ENCODE data around the gene COL6A3.
"Not testable (repeated sequence)": the region's sequence is repeated elsewhere in the genome, so short reads cannot be mapped to it uniquely, and the experiment has no call there.

The COL6A3 gene

DNA sequence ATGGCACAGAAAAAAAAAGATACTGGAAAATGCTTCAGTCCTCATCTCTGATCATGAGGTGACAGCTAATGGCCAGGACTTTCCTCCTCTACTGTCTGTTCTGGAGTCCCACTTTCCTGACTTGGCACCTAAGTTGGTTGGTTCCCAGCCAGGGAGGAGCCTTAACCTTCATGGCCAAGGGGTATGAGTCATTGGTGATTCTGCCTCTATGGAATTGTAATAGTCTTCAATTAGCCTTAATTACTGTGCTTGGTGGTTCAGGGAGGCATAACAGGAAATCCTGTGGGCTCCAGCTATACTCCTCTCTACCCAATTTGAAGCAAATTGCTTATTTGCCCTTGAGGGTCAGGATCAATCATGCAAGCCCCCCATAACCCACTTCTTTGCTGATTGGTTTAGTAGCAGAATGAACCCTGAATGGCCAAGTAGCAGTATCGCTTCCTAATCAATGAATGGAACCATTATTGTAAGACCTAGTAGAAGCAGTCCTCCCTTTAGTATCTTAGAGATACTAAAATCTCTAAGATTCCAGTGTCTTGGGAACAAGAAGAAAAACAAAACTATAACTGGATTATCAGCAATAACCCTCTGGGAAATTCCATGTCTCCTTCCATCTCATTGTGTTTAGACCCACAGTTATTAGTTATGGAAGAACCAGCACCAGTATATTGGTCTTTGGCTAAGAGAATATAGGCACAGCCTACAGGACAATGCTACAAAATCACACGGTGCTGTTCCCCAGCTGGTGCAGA, 109.0 kb downstream of the COL6A3 start:
- Histone ChIP-seq H3K36me3 (no peaks in the 10 kb centered on the region), H3K27me3 (peaks cover under 1% of the 10 kb centered on the region), H3K27ac (no peak overlapping the region), H3K4me3 (ENCODE audit: low read depth in 1 of 2, low read length in 1 of 2) (no peak overlapping the region), H3K4me1 (ENCODE audit: control insufficient read depth in 1 of 2, insufficient read depth in 1 of 2, low read depth in 1 of 2, low read length in 1 of 2) (no peaks in the 10 kb centered on the region), H3K9me3 (no peaks in the 10 kb centered on the region)
- TF ChIP-seq, protein P1, sequence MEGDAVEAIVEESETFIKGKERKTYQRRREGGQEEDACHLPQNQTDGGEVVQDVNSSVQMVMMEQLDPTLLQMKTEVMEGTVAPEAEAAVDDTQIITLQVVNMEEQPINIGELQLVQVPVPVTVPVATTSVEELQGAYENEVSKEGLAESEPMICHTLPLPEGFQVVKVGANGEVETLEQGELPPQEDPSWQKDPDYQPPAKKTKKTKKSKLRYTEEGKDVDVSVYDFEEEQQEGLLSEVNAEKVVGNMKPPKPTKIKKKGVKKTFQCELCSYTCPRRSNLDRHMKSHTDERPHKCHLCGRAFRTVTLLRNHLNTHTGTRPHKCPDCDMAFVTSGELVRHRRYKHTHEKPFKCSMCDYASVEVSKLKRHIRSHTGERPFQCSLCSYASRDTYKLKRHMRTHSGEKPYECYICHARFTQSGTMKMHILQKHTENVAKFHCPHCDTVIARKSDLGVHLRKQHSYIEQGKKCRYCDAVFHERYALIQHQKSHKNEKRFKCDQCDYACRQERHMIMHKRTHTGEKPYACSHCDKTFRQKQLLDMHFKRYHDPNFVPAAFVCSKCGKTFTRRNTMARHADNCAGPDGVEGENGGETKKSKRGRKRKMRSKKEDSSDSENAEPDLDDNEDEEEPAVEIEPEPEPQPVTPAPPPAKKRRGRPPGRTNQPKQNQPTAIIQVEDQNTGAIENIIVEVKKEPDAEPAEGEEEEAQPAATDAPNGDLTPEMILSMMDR (IDR thresholded peaks at IDR 0.05) = no peak

GRCh38 chr2:237303244-237303643, 110.7 kb downstream of the COL6A3 start:
- not testable (repeated sequence) for H3K4me3 ChIP-seq (ENCODE audit: low read depth in 1 of 2, low read length in 1 of 2); H3K4me1 ChIP-seq (ENCODE audit: control insufficient read depth in 1 of 2, insufficient read depth in 1 of 2, low read depth in 1 of 2, low read length in 1 of 2); H3K9me3 ChIP-seq; H3K36me3 ChIP-seq; H3K27me3 ChIP-seq; H3K27ac ChIP-seq

GRCh38 chr2:237301595-237301994, 112.4 kb downstream of the COL6A3 start:
- no peaks in the 10 kb centered on the region for H3K4me1 ChIP-seq (ENCODE audit: control insufficient read depth in 1 of 2, insufficient read depth in 1 of 2, low read depth in 1 of 2, low read length in 1 of 2)
- H3K9me3 ChIP-seq = no peaks in the 10 kb centered on the region
- no peak overlapping the region for H3K27ac ChIP-seq
- no peaks in the 10 kb centered on the region for H3K36me3 ChIP-seq
- no peak overlapping the region for H3K4me3 ChIP-seq (ENCODE audit: low read depth in 1 of 2, low read length in 1 of 2)
- TF ChIP-seq, protein P1 (IDR thresholded peaks at IDR 0.05) = no peak
- peaks cover 5% of the 10 kb centered on the region for H3K27me3 ChIP-seq

DNA sequence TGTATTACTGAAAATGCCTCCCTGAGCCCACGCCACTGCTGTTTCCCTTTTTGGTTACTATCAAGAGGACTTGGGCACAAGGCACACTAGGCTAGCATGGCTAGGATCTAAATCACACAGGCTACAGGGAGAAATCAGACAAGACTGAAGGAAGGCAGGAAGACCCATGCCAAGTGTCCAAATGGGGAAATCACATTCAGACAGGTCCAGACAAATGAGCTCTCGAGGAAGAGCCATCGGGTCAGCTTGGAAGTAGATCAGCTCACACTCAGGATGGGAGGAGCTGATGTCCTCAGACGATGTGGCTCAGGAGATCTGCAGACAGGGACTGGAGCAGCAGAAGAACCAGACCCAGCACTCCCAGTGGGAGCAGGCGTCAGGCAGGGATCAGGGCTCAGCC, 113.2 kb downstream of the COL6A3 start:
- Histone ChIP-seq H3K9me3 (no peaks in the 10 kb centered on the region), H3K27me3 (peaks cover 11% of the 10 kb centered on the region), H3K27ac (no peak overlapping the region), H3K4me3 (ENCODE audit: low read depth in 1 of 2, low read length in 1 of 2) (no peak overlapping the region), H3K4me1 (ENCODE audit: control insufficient read depth in 1 of 2, insufficient read depth in 1 of 2, low read depth in 1 of 2, low read length in 1 of 2) (no peaks in the 10 kb centered on the region), H3K36me3 (no peaks in the 10 kb centered on the region)
- TF ChIP-seq, protein P1 (IDR thresholded peaks at IDR 0.05) = no peak

DNA sequence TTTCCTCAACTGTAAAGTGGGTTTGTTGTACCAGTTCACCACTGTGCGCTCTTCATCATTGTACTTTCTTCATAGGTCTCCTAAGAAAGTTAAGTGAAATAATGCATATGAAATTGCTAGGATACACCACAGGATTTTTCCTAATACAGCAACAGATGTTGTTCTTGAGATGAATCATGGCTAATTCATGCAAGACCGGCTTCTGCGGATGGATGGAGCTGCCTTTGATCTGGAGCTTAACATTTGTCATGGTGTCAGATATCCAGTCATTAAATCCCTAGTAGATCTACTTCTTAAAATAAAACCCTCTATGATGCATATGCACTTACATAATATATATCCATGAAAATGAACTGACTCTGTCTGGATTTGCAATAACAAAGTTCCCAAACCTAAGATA, 114.1 kb downstream of the COL6A3 start:
- H3K36me3 ChIP-seq = no peaks in the 10 kb centered on the region
- no peaks in the 10 kb centered on the region for H3K4me1 ChIP-seq (ENCODE audit: control insufficient read depth in 1 of 2, insufficient read depth in 1 of 2, low read depth in 1 of 2, low read length in 1 of 2)
- no peaks in the 10 kb centered on the region for H3K9me3 ChIP-seq
- H3K4me3 ChIP-seq (ENCODE audit: low read depth in 1 of 2, low read length in 1 of 2) = no peak overlapping the region
- TF ChIP-seq, protein P1 (IDR thresholded peaks at IDR 0.05) = no peak
- peaks cover 20% of the 10 kb centered on the region for H3K27me3 ChIP-seq
- no peak overlapping the region for H3K27ac ChIP-seq

DNA sequence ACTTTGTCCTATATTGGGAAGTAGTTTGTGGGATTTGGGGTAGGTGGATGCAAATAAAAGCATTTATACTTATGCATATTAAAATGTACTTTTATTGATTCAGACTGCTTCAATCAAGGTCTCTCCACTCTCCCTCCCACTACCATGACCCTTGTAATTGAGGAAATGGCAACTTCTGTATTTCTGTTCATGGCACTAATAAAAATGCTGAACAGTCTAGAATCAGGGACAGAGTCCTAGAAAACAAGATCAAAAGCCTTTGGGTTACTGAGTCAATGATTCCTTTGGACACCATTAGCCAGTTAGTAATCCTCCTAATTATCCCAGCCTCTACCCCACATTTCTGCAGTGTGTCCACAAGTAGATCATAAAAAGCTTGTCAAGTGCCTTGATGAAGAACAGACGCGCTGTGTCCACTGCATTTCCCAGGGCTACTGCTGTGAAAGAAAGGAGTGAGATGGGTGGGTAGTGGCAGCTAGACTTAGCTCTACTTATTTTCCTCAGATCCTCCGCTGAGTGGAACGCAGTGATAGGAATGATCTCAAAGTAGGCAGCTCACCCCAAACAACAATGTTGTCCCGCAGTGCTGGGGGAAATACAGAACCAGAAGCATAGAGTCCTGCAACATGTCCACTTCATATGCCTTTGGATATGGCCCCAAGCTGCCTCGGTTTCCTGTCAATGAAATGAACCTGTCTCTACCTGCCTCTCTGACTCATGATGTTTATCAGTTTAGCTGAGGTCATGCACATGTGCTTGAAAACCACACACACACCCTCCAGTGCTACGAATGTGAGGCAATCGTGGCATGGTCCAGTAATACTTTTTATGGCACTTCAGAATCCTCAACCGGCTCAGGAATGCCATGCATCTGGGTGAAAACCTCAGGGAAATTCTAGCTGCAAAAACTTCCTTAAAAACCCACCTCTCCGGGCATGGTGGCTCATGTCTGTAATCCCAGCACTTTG, 115.5 kb downstream of the COL6A3 start:
- Histone ChIP-seq H3K36me3 (no peaks in the 10 kb centered on the region), H3K27ac (no peak overlapping the region), H3K9me3 (no peaks in the 10 kb centered on the region), H3K4me1 (ENCODE audit: control insufficient read depth in 1 of 2, insufficient read depth in 1 of 2, low read depth in 1 of 2, low read length in 1 of 2) (no peaks in the 10 kb centered on the region), H3K27me3 (peaks cover 34% of the 10 kb centered on the region), H3K4me3 (ENCODE audit: low read depth in 1 of 2, low read length in 1 of 2) (no peak overlapping the region)
- TF ChIP-seq, protein P1 (IDR thresholded peaks at IDR 0.05) = no peak

Data from neutrophil (primary cell).